Osteocyte (in vitro differentiated cells): Measurements from ENCODE around the gene BTBD2. TPM values are rescaled to one million over a fixed set of nuclear protein-coding genes. Genes with fewer than 3 reads are reported as not detected.

ENCODE experiments used
- DNase-seq: peaks from one replicate; pipeline ENCODE4 v3.0.0; 2021; ENCODE audit warnings: mixed read lengths; ENCODE audit not compliant: unreplicated experiment; ENCODE audit errors: extremely low spot score
- H3K27ac Mint-ChIP-seq: one replicate; pipeline ENCODE4 v1.8.0; 2021; ENCODE audit warnings: mild to moderate bottlenecking, mixed read lengths; ENCODE audit not compliant: unreplicated experiment
- H3K27me3 Mint-ChIP-seq: one replicate; pipeline ENCODE4 v1.8.0; 2021; ENCODE audit warnings: mixed read lengths; ENCODE audit not compliant: unreplicated experiment
- H3K36me3 Mint-ChIP-seq: one replicate; pipeline ENCODE4 v1.8.0; 2021; ENCODE audit warnings: mixed read lengths; ENCODE audit not compliant: unreplicated experiment
- H3K4me1 Mint-ChIP-seq: one replicate; pipeline ENCODE4 v1.8.0; 2021; ENCODE audit warnings: mixed read lengths; ENCODE audit not compliant: unreplicated experiment
- H3K4me3 Mint-ChIP-seq: one replicate; pipeline ENCODE4 v1.8.0; 2021; ENCODE audit warnings: mild to moderate bottlenecking, moderate library complexity, mixed read lengths; ENCODE audit not compliant: unreplicated experiment
- H3K9me3 Mint-ChIP-seq: one replicate; pipeline ENCODE4 v1.8.0; 2021; ENCODE audit warnings: mixed read lengths; ENCODE audit not compliant: unreplicated experiment
- total RNA-seq: library from RNA; stranded (reverse); gene quantifications from 2 replicates; pipeline ENCODE4 v1.2.1, GENCODE V29; 2021
- TF ChIP-seq, protein P1 (sequence below): fragments of 200-600 bp; sonication (generic); IDR thresholded peaks from 2 replicates; pipeline ENCODE4 v1.5.0; 2021; ENCODE audit warnings: antibody characterized with exemption, mild to moderate bottlenecking, moderate library complexity

The BTBD2 gene
- total RNA-seq, 1 donor from 2014 or later = 86.0 TPM

DNA sequence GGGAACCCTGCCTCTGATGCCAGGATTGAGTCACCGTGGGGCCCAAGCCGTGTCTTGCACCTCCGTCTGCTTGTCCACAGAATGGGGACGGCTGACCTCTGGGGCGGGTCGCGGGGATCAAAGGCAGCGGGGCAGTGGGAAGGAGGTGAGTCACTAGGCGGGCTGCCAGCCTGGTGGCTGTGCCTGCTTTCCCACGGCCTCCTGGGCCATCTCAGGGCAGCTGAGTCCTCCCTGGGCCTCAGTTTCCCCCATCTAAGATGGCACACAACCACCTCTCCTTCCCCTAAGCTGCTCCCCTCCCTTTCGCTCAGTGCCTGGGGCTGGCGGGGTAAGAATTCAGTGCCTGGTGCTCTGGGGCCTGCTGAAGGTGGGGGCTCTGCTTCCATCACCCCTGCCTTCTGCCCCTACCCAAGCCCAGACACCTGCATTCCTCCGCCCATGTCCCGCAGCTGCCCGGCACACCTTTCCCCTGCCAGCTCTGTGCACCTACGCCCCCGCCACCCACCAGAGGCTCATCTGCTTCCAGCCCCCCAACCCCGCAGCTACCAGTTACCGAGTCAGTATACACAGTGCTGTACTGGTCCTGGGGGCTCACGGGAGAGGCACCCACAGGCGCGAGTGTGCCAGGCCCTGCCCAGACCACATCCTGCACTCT is 32.1 kb upstream of the BTBD2 start:
- TF ChIP-seq, protein P1, sequence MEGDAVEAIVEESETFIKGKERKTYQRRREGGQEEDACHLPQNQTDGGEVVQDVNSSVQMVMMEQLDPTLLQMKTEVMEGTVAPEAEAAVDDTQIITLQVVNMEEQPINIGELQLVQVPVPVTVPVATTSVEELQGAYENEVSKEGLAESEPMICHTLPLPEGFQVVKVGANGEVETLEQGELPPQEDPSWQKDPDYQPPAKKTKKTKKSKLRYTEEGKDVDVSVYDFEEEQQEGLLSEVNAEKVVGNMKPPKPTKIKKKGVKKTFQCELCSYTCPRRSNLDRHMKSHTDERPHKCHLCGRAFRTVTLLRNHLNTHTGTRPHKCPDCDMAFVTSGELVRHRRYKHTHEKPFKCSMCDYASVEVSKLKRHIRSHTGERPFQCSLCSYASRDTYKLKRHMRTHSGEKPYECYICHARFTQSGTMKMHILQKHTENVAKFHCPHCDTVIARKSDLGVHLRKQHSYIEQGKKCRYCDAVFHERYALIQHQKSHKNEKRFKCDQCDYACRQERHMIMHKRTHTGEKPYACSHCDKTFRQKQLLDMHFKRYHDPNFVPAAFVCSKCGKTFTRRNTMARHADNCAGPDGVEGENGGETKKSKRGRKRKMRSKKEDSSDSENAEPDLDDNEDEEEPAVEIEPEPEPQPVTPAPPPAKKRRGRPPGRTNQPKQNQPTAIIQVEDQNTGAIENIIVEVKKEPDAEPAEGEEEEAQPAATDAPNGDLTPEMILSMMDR = no peak
- Mint-ChIP-seq H3K27me3 (no peaks in the 10 kb centered on the region), H3K9me3 (no peaks in the 10 kb centered on the region), H3K27ac (no peak overlapping the region), H3K4me1 (peaks cover 30% of the 10 kb centered on the region), H3K36me3 (peaks cover 8% of the 10 kb centered on the region), H3K4me3 (no peak overlapping the region)
- no peak for DNase-seq

GRCh38 chr19:2047076-2047448 is 31.5 kb upstream of the BTBD2 start:
- H3K36me3 Mint-ChIP-seq = peaks cover 8% of the 10 kb centered on the region
- no peaks in the 10 kb centered on the region for H3K9me3 Mint-ChIP-seq
- H3K27ac Mint-ChIP-seq = no peak overlapping the region
- no peak for DNase-seq
- no peak overlapping the region for H3K4me3 Mint-ChIP-seq
- no peaks in the 10 kb centered on the region for H3K27me3 Mint-ChIP-seq
- H3K4me1 Mint-ChIP-seq = peaks cover 30% of the 10 kb centered on the region
- TF ChIP-seq, protein P1 = no peak

DNA sequence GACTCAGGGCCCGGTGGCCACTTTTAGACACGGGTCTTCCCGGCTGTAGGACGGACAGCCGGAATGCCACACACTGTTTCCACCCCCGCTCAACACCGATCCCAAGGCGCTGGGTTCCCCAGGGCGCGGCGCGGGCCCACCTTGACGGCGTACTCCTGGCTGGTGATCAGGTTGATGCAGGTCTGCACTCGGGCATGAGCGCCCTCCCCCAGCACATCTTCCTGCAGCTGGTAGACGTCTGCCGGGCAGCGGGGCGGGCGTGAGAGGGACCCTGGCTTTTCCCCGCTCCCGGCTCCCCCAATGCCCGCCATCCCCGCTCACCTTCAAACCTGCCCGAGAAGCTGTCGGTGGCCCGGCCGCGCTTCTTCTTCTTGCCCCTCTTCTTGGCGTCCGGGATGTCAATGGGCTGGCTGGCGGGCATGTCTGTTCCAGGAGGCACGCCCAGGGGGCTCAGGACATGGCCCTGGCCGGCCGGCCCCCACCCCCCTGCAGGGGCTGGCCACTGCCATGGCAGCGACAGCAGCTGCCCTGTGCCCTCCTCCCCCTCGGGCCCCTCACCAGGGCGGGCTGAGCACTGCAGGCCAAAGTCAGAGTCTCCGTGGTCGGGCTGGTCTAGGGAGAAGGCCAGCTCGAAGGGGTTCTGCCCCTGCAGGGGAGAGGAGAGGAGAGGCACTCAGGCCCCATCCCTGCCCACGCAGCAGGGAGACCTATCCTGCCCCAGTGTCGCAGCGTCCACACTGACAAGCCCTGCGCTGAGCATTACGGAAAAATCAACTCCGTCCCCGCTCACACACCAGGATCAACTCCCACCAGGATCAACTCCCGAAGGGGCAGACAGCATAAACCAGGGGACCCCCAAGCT is 30.8 kb upstream of the BTBD2 start:
- peaks cover 28% of the 10 kb centered on the region for H3K4me1 Mint-ChIP-seq
- TF ChIP-seq, protein P1 = no peak
- peaks cover 8% of the 10 kb centered on the region for H3K36me3 Mint-ChIP-seq
- H3K4me3 Mint-ChIP-seq = no peak overlapping the region
- no peak overlapping the region for H3K27ac Mint-ChIP-seq
- no peaks in the 10 kb centered on the region for H3K9me3 Mint-ChIP-seq
- DNase-seq = no peak
- no peaks in the 10 kb centered on the region for H3K27me3 Mint-ChIP-seq

DNA sequence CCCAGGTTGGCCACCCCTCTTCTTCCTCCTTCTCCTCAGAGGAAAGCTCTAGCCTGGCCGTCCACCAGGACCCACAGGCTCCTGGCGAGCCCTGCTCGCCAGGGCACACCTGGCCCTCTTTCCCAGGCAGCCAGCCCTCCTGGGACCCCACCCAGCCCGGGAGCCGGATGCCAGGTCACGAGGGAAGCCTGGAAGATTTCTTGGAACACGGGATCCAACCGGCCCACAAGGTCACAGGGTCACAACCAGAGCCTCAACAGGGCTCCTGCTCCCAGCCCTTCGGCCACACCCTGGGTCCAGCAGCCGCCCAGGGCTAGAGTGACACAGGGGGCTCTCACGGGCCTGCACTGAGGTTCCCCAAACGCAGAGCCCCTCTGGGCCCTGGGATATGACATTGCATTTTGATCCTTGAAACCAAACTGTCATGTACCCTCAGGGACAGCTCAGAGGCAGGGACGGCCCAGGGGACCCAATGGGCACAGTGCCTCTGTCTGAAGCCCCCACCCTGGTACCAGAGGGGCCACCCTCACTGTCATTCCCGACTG is 30.1 kb upstream of the BTBD2 start:
- no peak for DNase-seq
- Mint-ChIP-seq H3K27ac (no peak overlapping the region), H3K27me3 (no peaks in the 10 kb centered on the region), H3K36me3 (peaks cover 8% of the 10 kb centered on the region), H3K4me1 (peaks cover 34% of the 10 kb centered on the region), H3K9me3 (no peaks in the 10 kb centered on the region), H3K4me3 (no peak overlapping the region)
- TF ChIP-seq, protein P1 = no peak
